A673 (cell line): ENCODE data around the gene TCF15.

Experiments
- CTCF ChIP-seq: fragments of 300-800, 200-600 bp; sonication (generic); conservative IDR thresholded peaks from 2 replicates; pipeline ENCODE4 v1.5.1; 2017; ENCODE audit warnings: low read depth, mild to moderate bottlenecking, antibody characterized with exemption, low read length, moderate library complexity, mixed read lengths
- EZH2 ChIP-seq: fragments of 200-600 bp; sonication (generic); IDR thresholded peaks from 2 replicates; pipeline ENCODE4 v1.6.1; 2017; ENCODE audit warnings: borderline replicate concordance, low read depth, mild to moderate bottlenecking, mixed read lengths, antibody characterized with exemption, low read length; ENCODE audit not compliant: poor library complexity, severe bottlenecking

GRCh38 chr20:658731-659291 is 48.7 kb upstream of the TCF15 start:
- TF ChIP-seq CTCF (no peak), EZH2 (no peak)
